Sigmoid colon (tissue), 7 donors: ENCODE results near the gene SEC11C. TPM values are rescaled to one million over a fixed set of nuclear protein-coding genes. Genes with fewer than 3 reads are reported as not detected.

ENCODE experiments used
- DNase-seq: peaks from one replicate; pipeline ENCODE4 v3.0.0-alpha.2; 2019
- H3K27ac ChIP-seq, 4 donors: fragments of 200-600 bp; sonication (generic); one replicate each; pipeline ENCODE4 v1.5.1; 2016 to 2019; ENCODE audit warnings: mild to moderate bottlenecking in 1 of 4
- H3K27me3 ChIP-seq, 3 donors: fragments of 200-600 bp; sonication (generic); one replicate each; pipeline ENCODE4 v1.5.1; 2019; ENCODE audit warnings: mild to moderate bottlenecking in 1 of 3
- H3K36me3 ChIP-seq, 4 donors: fragments of 200-600 bp; sonication (generic); one replicate each; pipeline ENCODE4 v1.5.1; 2016 to 2019
- H3K4me1 ChIP-seq, 4 donors: fragments of 200-600 bp; sonication (generic); one replicate each; pipeline ENCODE4 v1.5.1; 2017 to 2019
- H3K4me3 ChIP-seq, 4 donors: fragments of 200-600 bp; sonication (generic); one replicate each; pipeline ENCODE4 v1.5.1; 2017 to 2019; ENCODE audit warnings: mild to moderate bottlenecking in 2 of 4, moderate library complexity in 1 of 4
- H3K9me3 ChIP-seq, 4 donors: fragments of 200-600 bp in 3 of 4; sonication (generic) in 3 of 4; one replicate each; pipeline versions ENCODE4 v1.5.1 to v1.6.1; 2013 to 2019
- CTCF ChIP-seq, 4 experiments: fragments of 450-650 bp in 3 of 4; fragments of 200-600 bp in 1 of 4; IDR thresholded peaks; one replicate each; pipeline ENCODE4 v1.5.1; 2016 to 2019; ENCODE audit warnings: antibody characterized with exemption in 4 of 4, mild to moderate bottlenecking in 3 of 4, moderate library complexity in 2 of 4
- EP300 ChIP-seq, 4 donors: sonication (generic); formaldehyde crosslinking; IDR thresholded peaks; one replicate each; pipeline ENCODE4 v1.6.1; 2017; ENCODE audit warnings: antibody characterized with exemption in 4 of 4
- POLR2A ChIP-seq, 2 donors: fragments of 450-650 bp; IDR thresholded peaks; one replicate each; pipeline ENCODE4 v1.6.1; 2016; ENCODE audit warnings: antibody characterized with exemption in 2 of 2, mild to moderate bottlenecking in 2 of 2, moderate library complexity in 2 of 2
- POLR2AphosphoS5 ChIP-seq, 4 donors: sonication (generic); formaldehyde crosslinking; IDR thresholded peaks; one replicate each; pipeline ENCODE4 v1.6.1; 2017; ENCODE audit warnings: antibody characterized with exemption in 4 of 4
- WGBS, 2 donors: extraction: QIAGEN DNeasy Blood & Tissue Kit; methylation state at CpG; one replicate each; pipeline ENCODE4 v1.1.7; 2013; 5-methylcytosine and 5-hydroxymethylcytosine counted together
- intact Hi-C: fragments of 100-400 bp; cut with DNase I; formaldehyde crosslinking; loops from one replicate; pipeline ENCODE4 v1.15.1; 2023
- polyA plus RNA-seq, 3 donors: library from polyadenylated mRNA; stranded (reverse); fragments of 200-250 nt; gene quantifications; one replicate each; pipeline ENCODE4 v1.2.3, GENCODE V29; 2013
- total RNA-seq, 4 donors: library from RNA; depleted of rRNA; stranded (reverse); fragments of >200 nt; gene quantifications; one replicate each; pipeline ENCODE4 v1.1.0, GENCODE V29; 2016
- donor health status: healthy with polysubstance abuse.
- donor health status: Bipolar disorder and iron deficiency.
- donor health status: healthy.

The SEC11C gene
- total and polyA plus RNA-seq, 7 donors, result 9.4 to 95.0 (median 39.5) TPM

- Histone ChIP-seq H3K9me3 (peaks cover 0 to 13% (median 0%) of the 10 kb centered on the region in 4 donors), H3K36me3 (no peaks in the 10 kb centered on the region), H3K4me3 (no peak overlapping the region), H3K27ac (no peak overlapping the region), H3K27me3 (no peaks in the 10 kb centered on the region), H3K4me1 (no peaks in the 10 kb centered on the region)
- 87 to 88% methylated on average over 2 of the region's 2 CpGs for WGBS, 2 donors
- DNase-seq, result no peak
- intact Hi-C loops, result no loop called here
- no peak for TF ChIP-seq EP300 (IDR thresholded peaks at IDR 0.05)
- TF ChIP-seq POLR2A (IDR thresholded peaks at IDR 0.05), result no peak
Measured at GRCh38 chr18:59172664-59173249, 33.1 kb downstream of the SEC11C start.

- no peaks in the 10 kb centered on the region for H3K4me1 ChIP-seq
- no peak overlapping the region for H3K4me3 ChIP-seq
- TF ChIP-seq EP300 (IDR thresholded peaks at IDR 0.05) (no peak), POLR2AphosphoS5 (IDR thresholded peaks at IDR 0.05) (no peak), POLR2A (IDR thresholded peaks at IDR 0.05) (no peak)
- DNase-seq, result no peak
- H3K9me3 ChIP-seq, result peaks cover 0 to 4% (median 0%) of the 10 kb centered on the region in 4 donors
- WGBS, 2 donors, result 85 to 93% methylated on average over 4 of the region's 4 CpGs
- H3K27me3 ChIP-seq, result no peaks in the 10 kb centered on the region
- intact Hi-C loops, result no loop called here
- no peak overlapping the region for H3K27ac ChIP-seq
- no peaks in the 10 kb centered on the region for H3K36me3 ChIP-seq
Measured at GRCh38 chr18:59177485-59177884, 37.8 kb downstream of the SEC11C start.

DNA sequence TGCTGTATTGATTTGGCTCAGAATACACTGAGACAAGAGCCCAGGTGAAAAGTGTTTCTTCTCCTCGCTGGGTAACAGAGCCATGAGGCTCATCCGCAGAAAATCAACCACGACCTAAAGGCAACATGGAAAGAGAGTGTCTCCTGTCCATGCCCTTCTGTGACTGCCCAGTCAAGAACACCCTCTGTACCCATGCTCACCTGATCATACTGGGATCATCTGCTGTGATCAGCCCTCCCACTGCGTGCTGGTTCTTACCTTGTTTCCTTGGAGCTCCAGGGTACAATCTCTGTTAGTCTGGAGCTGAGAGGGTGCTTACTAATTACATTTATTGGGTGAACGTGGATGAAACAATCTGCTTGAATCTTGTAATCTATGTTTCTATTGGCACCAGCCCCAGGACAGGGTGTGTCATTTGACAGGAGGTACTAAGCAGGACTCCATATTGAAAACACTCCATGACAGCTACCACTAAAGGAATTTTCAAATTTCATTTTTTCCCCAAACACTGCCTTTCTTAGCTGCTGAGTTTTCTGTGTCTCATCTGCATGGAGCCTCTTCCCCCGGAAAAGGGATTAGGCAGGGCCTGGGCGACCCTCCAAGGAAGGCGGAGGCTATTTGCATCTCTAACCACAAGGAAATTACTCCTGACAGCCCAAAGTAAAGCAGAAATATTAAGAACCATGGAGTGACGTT lies 40.6 kb downstream of the SEC11C start:
- Histone ChIP-seq H3K27ac (no peak overlapping the region), H3K36me3 (no peaks in the 10 kb centered on the region), H3K4me3 (no peak overlapping the region), H3K27me3 (no peaks in the 10 kb centered on the region), H3K4me1 (no peaks in the 10 kb centered on the region), H3K9me3 (no peaks in the 10 kb centered on the region)
- 52 to 70% methylated on average over 9 of the region's 9 CpGs for WGBS, 2 donors
- TF ChIP-seq CTCF (IDR thresholded peaks at IDR 0.05), result no peak
- TF ChIP-seq POLR2A (IDR thresholded peaks at IDR 0.05), result no peak
- TF ChIP-seq EP300 (IDR thresholded peaks at IDR 0.05), result no peak
- no peak for TF ChIP-seq POLR2AphosphoS5 (IDR thresholded peaks at IDR 0.05)
- intact Hi-C loops, result no loop called here
- DNase-seq, result no peak

DNA sequence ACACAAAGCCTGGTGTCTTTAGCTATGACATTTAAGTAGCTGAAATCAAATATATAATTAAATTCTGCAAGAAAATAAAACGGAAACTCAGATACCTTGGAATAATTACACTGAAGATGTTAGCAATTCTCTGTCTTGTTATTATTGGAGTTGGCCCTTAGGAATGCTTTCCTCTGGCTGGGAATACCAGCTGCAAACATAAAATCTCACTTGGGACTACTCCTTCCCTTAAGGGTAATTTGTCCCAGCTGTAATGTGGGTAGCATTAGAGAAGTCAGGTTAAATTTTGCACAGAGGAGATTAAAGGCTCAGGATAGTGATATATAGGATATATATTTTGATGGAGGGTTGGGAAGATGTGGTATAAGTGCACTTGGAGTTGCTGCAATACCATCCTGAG lies 43.0 kb downstream of the SEC11C start:
- TF ChIP-seq POLR2AphosphoS5 (IDR thresholded peaks at IDR 0.05) (no peak), POLR2A (IDR thresholded peaks at IDR 0.05) (no peak), EP300 (IDR thresholded peaks at IDR 0.05) (no peak), CTCF (IDR thresholded peaks at IDR 0.05) (no peak)
- no peaks in the 10 kb centered on the region for H3K4me1 ChIP-seq

GRCh38 chr18:59189008-59189407 lies 49.3 kb downstream of the SEC11C start:
- Histone ChIP-seq H3K27me3 (no peaks in the 10 kb centered on the region), H3K27ac (no peak overlapping the region), H3K4me3 (no peak overlapping the region), H3K4me1 (no peaks in the 10 kb centered on the region), H3K9me3 (no peaks in the 10 kb centered on the region), H3K36me3 (no peaks in the 10 kb centered on the region)
- intact Hi-C loops, result no loop called here
- DNase-seq, result no peak
- 69 to 87% methylated on average over 2 of the region's 2 CpGs for WGBS, 2 donors
- TF ChIP-seq EP300 (IDR thresholded peaks at IDR 0.05), result no peak
- TF ChIP-seq POLR2AphosphoS5 (IDR thresholded peaks at IDR 0.05), result no peak
- TF ChIP-seq POLR2A (IDR thresholded peaks at IDR 0.05), result no peak
- TF ChIP-seq CTCF (IDR thresholded peaks at IDR 0.05), result no peak

More for the DNA sequence above, 43.0 kb downstream of the SEC11C start:
- no peaks in the 10 kb centered on the region for H3K9me3 ChIP-seq
- no peaks in the 10 kb centered on the region for H3K27me3 ChIP-seq
- no peaks in the 10 kb centered on the region for H3K36me3 ChIP-seq
- WGBS, 2 donors, result 87 to 88% methylated on average over 1 of the region's 1 CpG
- no peak overlapping the region for H3K27ac ChIP-seq
- no peak for DNase-seq
- no peak overlapping the region for H3K4me3 ChIP-seq
- intact Hi-C loops, result no loop called here
